GM21619 (cell line): ENCODE data around the gene MYO5B.
A peak's percentile ranks its signal among the peaks of the same experiment; 100 is the strongest.
"Not testable (repeated sequence)": the region's sequence is repeated elsewhere in the genome, so short reads cannot be mapped to it uniquely, and the experiment has no call there.

Source experiments
- ATAC-seq: cut with Tn5 transposase; IDR thresholded peaks from one replicate; pipeline ENCODE4 v1.9.1; 2021; ENCODE audit not compliant: unreplicated experiment

The MYO5B gene

GRCh38 chr18:50107468-50107977 is 87.4 kb downstream of the MYO5B start:
- no peak for ATAC-seq

GRCh38 chr18:50105027-50105426 is 89.9 kb downstream of the MYO5B start:
- no peak for ATAC-seq

- ATAC-seq: no peak
Measured at GRCh38 chr18:50104421-50104820, 90.5 kb downstream of the MYO5B start.

DNA sequence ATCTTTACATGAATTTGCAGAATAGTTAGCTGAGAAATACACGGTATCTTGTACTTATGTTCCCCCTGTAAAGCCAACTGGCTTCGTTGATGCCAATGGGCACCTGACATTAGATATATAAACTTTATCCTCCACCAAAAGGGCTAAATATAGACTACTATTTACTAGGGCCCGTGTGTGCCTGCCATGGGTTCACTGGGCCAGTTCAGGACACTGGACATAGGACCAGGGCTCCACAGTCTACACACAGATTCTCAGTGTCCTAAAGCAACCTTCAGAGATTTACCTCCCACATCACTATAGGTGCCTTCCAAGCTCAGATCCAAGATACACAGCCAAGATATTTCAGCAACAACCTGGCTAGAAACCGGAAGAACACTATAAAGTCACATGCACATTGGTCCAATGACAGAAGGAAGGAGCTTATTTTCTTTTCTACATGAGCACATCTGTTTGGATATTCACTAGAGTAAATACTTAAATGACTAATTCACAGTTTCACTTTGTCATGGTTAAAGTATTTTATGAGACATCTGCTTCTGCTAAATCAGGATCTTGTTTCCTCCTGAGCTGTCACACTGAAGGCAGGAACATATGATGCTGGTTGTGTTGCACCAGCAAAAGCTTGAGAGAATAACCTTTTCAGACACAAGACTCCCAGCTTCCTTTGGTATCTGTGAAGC is 95.1 kb downstream of the MYO5B start:
- peak; percentile 78 for ATAC-seq

GRCh38 chr18:50097702-50098101 is 97.2 kb downstream of the MYO5B start:
- no peak for ATAC-seq

DNA sequence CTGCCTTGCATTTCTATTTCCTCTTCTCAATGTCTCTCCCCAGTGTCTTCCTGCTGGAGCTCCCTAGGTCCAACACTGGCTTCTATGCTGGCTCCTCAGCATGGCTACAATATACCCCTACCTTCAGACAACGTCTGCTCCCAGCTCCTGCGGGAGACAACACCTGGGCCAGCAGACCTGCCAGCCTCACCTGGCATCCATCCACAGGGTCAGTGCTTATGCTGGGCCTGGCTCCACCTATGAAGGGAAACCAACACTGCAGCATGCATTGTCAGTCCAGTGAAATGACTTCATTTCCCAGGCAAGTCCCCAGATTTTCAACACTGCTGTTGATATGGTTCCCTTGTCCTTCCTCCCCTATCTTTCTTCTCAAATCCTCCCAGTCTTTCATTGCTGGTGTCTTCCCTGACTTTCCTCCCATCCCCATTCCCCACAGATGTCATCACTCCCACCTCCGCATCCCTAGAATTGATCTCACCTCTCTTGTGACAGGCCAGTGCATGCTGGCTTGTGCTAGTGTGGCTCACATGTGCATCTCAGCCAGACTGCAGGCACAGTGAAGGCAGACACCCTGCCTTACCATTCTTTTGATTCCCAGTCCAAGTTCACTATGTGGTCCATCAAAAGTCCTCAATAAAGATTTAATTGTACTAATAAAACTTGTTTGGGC is 98.0 kb downstream of the MYO5B start:
- ATAC-seq: no peak

DNA sequence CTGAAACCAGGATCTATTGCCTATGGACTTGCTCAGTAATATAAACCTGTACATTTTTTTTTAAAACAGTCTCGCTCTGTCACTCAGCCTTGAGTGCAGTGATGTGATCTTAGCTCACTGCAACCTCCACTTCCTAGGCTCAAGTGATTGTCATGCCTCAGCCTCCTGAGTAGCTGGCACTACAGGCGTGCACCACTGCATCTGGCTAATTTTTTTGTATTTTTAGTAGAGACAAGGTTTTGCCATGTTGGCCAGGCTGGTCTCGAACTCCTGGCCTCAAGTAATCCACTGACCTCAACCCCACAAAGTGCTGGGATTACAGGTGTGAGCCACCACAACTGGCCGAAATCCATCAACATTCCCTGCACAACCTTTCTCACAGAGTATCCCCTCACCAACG is 100.2 kb downstream of the MYO5B start:
- not testable (repeated sequence) for ATAC-seq

- ATAC-seq: no peak
Measured at GRCh38 chr18:50094221-50094773, 100.7 kb downstream of the MYO5B start.

- ATAC-seq: no peak
Measured at GRCh38 chr18:50093366-50094064, 101.4 kb downstream of the MYO5B start.

DNA sequence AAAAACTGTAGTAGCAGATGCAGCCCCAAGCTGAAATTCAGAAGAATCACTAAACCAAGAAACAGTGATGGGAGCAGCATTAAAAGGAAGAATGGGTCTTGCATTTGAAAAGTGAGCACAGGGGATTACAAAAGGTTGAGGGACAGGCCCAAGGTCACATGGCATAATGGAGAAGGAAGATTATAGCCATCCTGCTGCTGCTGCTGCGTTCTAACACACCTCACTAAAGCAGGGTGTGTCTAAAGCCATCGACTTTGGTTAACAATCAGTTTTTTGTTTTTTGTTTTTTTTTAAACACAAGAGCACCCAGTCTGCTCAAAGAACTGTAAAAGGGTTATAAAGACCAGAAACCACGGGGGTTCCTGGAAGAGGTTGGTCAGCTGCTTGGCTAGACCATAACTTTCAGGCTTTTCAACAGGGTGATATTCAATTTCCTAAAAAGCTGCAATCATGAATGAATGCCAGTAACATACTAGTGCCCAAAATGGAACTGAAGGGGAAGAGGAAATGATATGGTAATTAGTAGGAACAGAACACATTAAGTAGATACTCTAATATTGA is 102.6 kb downstream of the MYO5B start:
- no peak for ATAC-seq

GRCh38 chr18:50091509-50092244 is 103.3 kb downstream of the MYO5B start:
- no peak for ATAC-seq

DNA sequence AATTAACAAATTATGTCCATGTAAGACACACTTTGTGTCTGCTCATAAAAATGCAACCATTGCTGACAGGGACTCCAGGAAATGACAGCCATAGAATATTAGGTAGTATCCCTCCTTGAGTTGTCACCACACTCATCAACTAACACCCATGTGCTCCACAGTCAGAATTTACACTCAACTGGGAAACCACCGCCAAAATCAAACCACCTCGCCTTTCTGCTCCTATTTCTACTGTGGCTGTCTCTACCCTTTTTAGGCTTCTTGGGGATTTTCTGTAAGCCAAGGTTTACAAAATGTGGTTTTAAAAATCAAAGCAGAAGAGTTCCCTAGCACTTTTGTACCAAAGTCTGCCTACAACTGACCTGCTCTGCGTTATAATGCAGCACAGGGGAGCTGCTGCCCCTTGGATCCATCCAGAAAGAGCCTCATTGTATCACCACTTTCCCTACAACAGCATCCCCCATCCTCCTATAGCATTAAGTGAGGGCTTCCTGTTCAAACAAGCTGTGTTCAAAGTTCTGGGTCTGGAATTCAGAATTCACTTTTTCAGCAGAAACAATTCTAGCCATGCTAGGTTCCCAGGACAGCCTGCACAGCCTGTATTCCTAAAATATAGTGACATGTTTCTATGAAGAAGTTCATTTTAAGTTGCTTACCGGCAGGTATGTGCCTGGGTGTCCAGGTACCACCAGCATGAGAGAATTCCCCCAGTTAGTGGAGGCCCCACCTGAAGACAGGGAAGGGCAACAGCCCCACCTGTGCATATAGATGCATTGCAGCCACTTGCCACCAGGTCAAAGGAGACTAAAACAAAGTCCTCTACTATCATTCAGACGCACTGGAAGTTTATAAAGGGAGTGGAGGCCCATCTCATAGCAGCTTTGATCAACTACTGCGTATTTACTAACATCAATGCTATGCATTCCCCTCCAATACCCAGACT is 104.3 kb downstream of the MYO5B start:
- no peak for ATAC-seq

- ATAC-seq: no peak
Measured at GRCh38 chr18:50089702-50090101, 105.2 kb downstream of the MYO5B start.

DNA sequence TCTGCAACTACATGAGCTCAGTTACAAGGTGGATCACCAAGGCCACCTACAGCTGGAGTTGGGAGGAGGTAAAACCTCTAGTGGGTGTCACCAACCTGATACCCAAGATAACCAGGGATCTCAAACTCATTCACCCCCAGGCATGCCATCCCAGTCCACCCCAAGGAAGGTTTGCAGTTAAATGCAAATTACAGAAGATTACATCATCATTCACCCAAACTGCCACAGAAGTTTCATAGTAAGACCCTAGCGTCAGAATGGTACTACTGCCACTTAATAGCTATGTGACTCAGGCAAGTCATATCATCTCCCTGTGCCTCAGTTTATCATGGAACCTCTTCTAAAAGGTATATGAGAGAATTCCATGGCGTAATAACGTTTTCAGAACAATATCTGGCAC is 111.2 kb downstream of the MYO5B start:
- no peak for ATAC-seq

DNA sequence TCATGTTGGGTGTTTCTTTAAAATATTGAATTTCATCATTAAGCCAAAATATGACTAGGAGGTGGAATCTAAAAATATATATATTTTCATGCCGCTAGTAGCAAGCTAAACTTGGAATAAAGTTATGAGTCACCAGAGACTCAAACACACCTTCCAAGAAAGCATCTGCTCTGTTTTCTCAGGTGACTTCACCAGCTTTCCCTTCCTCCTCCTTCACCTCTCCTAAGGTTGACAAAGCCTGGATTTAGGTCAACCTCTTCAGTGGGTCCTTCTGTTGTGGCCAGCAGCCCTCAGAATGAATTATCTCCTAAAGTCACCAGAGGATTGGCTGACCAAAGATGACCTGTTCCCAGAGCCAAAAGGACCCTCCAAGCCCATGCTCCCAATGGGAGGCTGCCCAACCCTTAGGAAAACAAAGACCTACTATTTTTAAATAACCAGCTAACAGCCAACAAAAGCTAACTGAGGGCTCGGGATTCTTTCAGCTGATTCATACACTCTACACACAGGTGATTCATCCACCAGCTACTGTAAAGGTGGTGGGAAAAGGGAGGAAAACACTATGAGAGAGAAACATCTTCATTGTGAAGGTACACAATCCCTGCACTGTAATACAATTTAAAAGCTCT is 113.9 kb downstream of the MYO5B start:
- ATAC-seq: no peak

DNA sequence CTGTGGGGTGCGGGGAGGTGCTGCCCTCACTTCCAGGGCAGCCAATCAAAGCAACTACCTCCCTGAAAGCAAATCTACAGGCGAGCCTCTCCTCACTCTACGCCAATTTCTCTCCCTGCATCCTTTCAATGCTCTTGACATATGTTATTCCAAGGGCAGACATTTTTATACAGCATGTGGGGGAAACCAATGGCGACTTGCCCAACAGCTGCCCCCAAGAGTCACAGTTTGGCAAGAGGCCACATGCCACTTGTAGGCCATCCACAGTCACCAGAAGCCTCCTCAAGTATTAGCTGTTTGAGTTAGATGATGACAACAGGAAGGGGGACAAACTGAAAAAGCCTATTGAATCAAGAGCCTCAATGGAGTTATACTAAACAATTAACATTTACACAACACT is 114.6 kb downstream of the MYO5B start:
- no peak for ATAC-seq

- no peak for ATAC-seq
Measured at GRCh38 chr18:50079571-50080295, 115.2 kb downstream of the MYO5B start.

DNA sequence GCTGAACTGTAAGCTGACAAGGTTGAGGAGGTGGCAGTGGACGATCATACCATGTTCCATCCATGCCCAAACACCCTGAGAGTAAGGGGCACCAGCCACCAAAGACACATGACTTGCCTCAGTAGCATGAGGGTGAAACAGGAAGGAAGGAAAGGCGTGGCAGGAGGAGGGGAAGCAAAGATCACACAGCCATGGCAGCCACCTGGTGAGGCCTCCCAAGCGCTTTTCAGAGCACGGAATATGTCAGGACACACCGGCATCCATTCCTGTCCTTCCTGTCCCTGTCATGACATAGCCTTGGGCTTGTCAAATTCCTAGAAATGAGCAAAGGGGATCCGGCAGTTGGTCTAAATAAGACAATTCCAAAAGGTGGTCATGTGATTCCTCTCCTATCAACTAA is 118.7 kb downstream of the MYO5B start:
- no peak for ATAC-seq
